OCI-LY7 (cell line): ENCODE measurements around the gene DERA. TPM values are rescaled to one million over a fixed set of nuclear protein-coding genes. Genes with fewer than 3 reads are reported as not detected.
A peak's percentile ranks its signal among the peaks of the same experiment; 100 is the strongest.

Experiments
- BruUV-seq: library from RNA; stranded (reverse); fragments of 400-500 nt; replicated peaks from 2 replicates; lab custom pipeline; 2021; lab: Mats Ljungman, UMichigan
- CTCF ChIA-PET: fragments of 300-600 bp; sonication (Branson Sonifier 250); formaldehyde crosslinking; loops from one replicate; lab custom pipeline; 2022; ENCODE audit warnings: antibody characterized with exemption; ENCODE audit not compliant: unreplicated experiment; lab: Charles Lee
- POLR2A ChIA-PET: fragments of 300-600 bp; sonication (Branson Sonifier 250); formaldehyde crosslinking; loops from one replicate; lab custom pipeline; 2022; ENCODE audit warnings: antibody characterized with exemption; lab: Charles Lee
- DNase-seq: peaks from one replicate; pipeline ENCODE4 v3.0.0-alpha.2; 2015; ENCODE audit warnings: low spot score
- H2AFZ ChIP-seq: fragments of 200-600 bp; sonication (generic), shearing (Covaris generic); 2 replicates; pipeline ENCODE4 v1.6.1; 2014; ENCODE audit warnings: mild to moderate bottlenecking, antibody characterized with exemption, low read length, moderate library complexity
- H3K27ac ChIP-seq: fragments of 200-600 bp; sonication (generic); 2 replicates; pipeline ENCODE4 v1.5.1; 2014; ENCODE audit warnings: mixed run types, low read depth, mild to moderate bottlenecking, moderate library complexity, low read length, inconsistent platforms; ENCODE audit not compliant: poor library complexity, severe bottlenecking
- H3K36me3 ChIP-seq: fragments of 200-600 bp; sonication (generic); 2 replicates; pipeline ENCODE4 v1.6.1; 2014; ENCODE audit warnings: mild to moderate bottlenecking, antibody characterized with exemption, low read length, moderate library complexity, mixed read lengths; ENCODE audit not compliant: insufficient read depth
- H3K4me1 ChIP-seq: fragments of 200-600 bp; sonication (generic); 2 replicates; pipeline ENCODE4 v1.5.1; 2014; ENCODE audit warnings: mild to moderate bottlenecking, low read length; ENCODE audit not compliant: insufficient read depth, poor library complexity, severe bottlenecking
- H3K4me2 ChIP-seq: fragments of 200-600 bp; sonication (generic); 2 replicates; pipeline ENCODE4 v1.6.1; 2014; ENCODE audit warnings: mild to moderate bottlenecking, low read length
- H3K4me3 ChIP-seq: fragments of 200-600 bp; sonication (generic); 2 replicates; pipeline ENCODE4 v1.5.1; 2014; ENCODE audit warnings: mild to moderate bottlenecking, low read depth, low read length; ENCODE audit not compliant: poor library complexity, severe bottlenecking
- H3K79me2 ChIP-seq: fragments of 200-600 bp; sonication (generic); 2 replicates; pipeline ENCODE4 v1.6.1; 2016; ENCODE audit warnings: low read depth, mild to moderate bottlenecking, low read length, moderate library complexity, mixed read lengths; ENCODE audit not compliant: insufficient read depth
- H3K9me2 ChIP-seq: fragments of 200-600 bp; sonication (generic); 2 replicates; pipeline ENCODE4 v1.6.1; 2016; ENCODE audit warnings: mild to moderate bottlenecking, low read length, mixed read lengths; ENCODE audit not compliant: insufficient read depth
- H3K9me3 ChIP-seq: fragments of 200-600 bp; sonication (generic); 2 replicates; pipeline ENCODE4 v1.6.1; 2014; ENCODE audit warnings: mild to moderate bottlenecking, mixed run types, low read length, mixed read lengths
- H4K20me1 ChIP-seq: fragments of 200-600 bp; sonication (generic); 2 replicates; pipeline ENCODE4 v1.6.1; 2014; ENCODE audit warnings: mild to moderate bottlenecking, antibody characterized with exemption, low read length, moderate library complexity, mixed read lengths; ENCODE audit not compliant: insufficient read depth
- EZH2phosphoT487 ChIP-seq: fragments of 200-600 bp; sonication (generic); IDR thresholded peaks from 2 replicates; pipeline ENCODE4 v1.6.1; 2018; ENCODE audit warnings: low read depth, borderline replicate concordance, mild to moderate bottlenecking, mixed run types, antibody characterized with exemption, low read length, moderate library complexity, mixed read lengths
- intact Hi-C: fragments of 100-400 bp; cut with micrococcal nuclease; formaldehyde crosslinking; loops from one replicate; pipeline ENCODE4 v1.10.0; 2022; ENCODE audit not compliant: unreplicated experiment
- total RNA-seq, 2 experiments: library from RNA; depleted of rRNA in 1 of 2; stranded (reverse); fragments of >200 nt in 1 of 2; shearing (Covaris generic) in 1 of 2; gene quantifications; 2 replicates each; pipeline ENCODE4 v1.2.3, GENCODE V29; 2014 to 2022
- TF ChIP-seq, protein P1 (sequence below): fragments of 200-600 bp; sonication (generic); conservative IDR thresholded peaks from 2 replicates; pipeline ENCODE4 v1.5.1; 2014; ENCODE audit warnings: mild to moderate bottlenecking, antibody characterized with exemption, low read length, moderate library complexity, mixed read lengths

Gene DERA
- total RNA-seq, 2 experiments from 2014 or later = 68.6 to 87.2 TPM

DNA sequence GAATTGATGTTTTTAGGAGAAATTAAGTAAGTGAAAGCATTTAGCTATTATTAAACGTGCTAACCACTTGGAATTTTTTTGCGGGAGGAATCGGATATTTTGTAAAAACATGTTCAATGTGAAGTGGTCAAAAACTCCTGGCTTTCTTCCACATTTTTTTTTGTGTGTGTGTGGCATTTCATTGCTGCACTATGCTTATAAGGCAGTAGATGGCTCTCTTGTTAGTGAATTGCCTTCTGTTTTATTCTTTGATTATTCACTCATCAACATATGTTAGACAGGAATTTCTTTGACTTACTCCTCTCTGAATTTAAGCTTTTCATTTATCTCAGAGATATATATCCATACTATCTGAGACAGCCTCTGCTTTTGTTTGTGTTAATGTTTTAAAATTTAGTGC, 71.3 kb downstream of the DERA start:
- Histone ChIP-seq H3K79me2 (peaks cover 25% of the 10 kb centered on the region), H3K4me2 (peak overlapping the region; percentile 69; the same call in 1 of the 2 replicates), H3K4me3 (no peak overlapping the region), H3K27ac (peak overlapping the region; percentile 87), H4K20me1 (no peaks in the 10 kb centered on the region), H2AFZ (peak overlapping the region; percentile 43; the same call in 1 of the 2 replicates), H3K36me3 (peaks cover 20% of the 10 kb centered on the region), H3K4me1 (peaks cover 43% of the 10 kb centered on the region), H3K9me3 (peaks cover 7% of the 10 kb centered on the region; the same call in 1 of the 2 replicates), H3K9me2 (0 out of 2 replicates have a peak, but pooled peaks cover 3% of the 10 kb centered on the region)
- intact Hi-C loops = loop anchor here (2.0 to 5.0 kb wide), 2 partner anchors 182 to 380 kb away; no protein-coding TSS in a partner anchor
- ChIA-PET POLR2A (interaction anchor here (0.5 to 1.1 kb wide), 6 partner anchors 9 to 215 kb away, joined by 3 to 5 read pairs (median 3); no protein-coding TSS in a partner anchor), CTCF (no interaction called here)
- TF ChIP-seq EZH2phosphoT487 = no peak
- TF ChIP-seq, protein P1, sequence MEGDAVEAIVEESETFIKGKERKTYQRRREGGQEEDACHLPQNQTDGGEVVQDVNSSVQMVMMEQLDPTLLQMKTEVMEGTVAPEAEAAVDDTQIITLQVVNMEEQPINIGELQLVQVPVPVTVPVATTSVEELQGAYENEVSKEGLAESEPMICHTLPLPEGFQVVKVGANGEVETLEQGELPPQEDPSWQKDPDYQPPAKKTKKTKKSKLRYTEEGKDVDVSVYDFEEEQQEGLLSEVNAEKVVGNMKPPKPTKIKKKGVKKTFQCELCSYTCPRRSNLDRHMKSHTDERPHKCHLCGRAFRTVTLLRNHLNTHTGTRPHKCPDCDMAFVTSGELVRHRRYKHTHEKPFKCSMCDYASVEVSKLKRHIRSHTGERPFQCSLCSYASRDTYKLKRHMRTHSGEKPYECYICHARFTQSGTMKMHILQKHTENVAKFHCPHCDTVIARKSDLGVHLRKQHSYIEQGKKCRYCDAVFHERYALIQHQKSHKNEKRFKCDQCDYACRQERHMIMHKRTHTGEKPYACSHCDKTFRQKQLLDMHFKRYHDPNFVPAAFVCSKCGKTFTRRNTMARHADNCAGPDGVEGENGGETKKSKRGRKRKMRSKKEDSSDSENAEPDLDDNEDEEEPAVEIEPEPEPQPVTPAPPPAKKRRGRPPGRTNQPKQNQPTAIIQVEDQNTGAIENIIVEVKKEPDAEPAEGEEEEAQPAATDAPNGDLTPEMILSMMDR = peak; percentile 86
- BruUV-seq = no TSS peak
- DNase-seq = peak; percentile 54

DNA sequence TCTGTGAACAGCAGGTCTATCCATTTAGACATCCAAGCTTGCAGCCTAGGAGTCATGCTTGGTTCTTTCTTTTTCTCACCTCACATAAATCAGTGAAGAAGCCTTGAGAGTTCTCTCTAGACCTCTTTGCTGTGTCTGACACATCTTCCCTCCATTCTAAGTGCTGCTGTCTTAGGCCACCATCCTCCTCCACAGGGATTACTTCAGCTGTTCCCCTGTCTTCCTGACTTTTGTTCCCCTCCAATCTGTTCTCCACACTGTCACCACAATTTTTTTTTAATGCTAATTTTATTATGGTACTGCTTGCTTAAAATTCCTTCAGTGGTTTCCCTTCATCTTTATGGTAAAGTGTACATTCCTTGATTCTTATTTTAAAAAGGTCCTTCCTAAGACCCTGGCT, 71.8 kb downstream of the DERA start:
- no peaks in the 10 kb centered on the region for H4K20me1 ChIP-seq
- no TSS peak for BruUV-seq
- H3K4me3 ChIP-seq = no peak overlapping the region
- H3K9me3 ChIP-seq = peaks cover 11% of the 10 kb centered on the region; the same call in 1 of the 2 replicates
- intact Hi-C loops = loop anchor here (2.0 to 5.0 kb wide), 2 partner anchors 182 to 379 kb away; no protein-coding TSS in a partner anchor
- H3K79me2 ChIP-seq = peaks cover 29% of the 10 kb centered on the region
- peak overlapping the region; percentile 43; the same call in 1 of the 2 replicates for H2AFZ ChIP-seq
- DNase-seq = no peak
- peak overlapping the region; percentile 87 for H3K27ac ChIP-seq
- 0 out of 2 replicates have a peak, but pooled peaks cover 3% of the 10 kb centered on the region for H3K9me2 ChIP-seq
- POLR2A ChIA-PET = interaction anchor here (0.5 to 1.0 kb wide), 3 partner anchors 69 to 215 kb away, joined by 3 to 4 read pairs (median 3); no protein-coding TSS in a partner anchor
- peak overlapping the region; percentile 69 for H3K4me2 ChIP-seq
- CTCF ChIA-PET = no interaction called here
- peaks cover 24% of the 10 kb centered on the region for H3K36me3 ChIP-seq
- no peak for TF ChIP-seq EZH2phosphoT487
- TF ChIP-seq, protein P1 = no peak
- peaks cover 48% of the 10 kb centered on the region for H3K4me1 ChIP-seq
